Ecto neural progenitor cell (in vitro differentiated cells): ENCODE measurements around the gene TRUB2.

ENCODE experiments used
- DNase-seq: peaks from one replicate; pipeline ENCODE4 v3.0.0-alpha.2; 2018; ENCODE audit warnings: low spot score

The TRUB2 gene

GRCh38 chr9:128271112-128271511, 51.1 kb downstream of the TRUB2 start:
- DNase-seq: no peak

- no peak for DNase-seq
Observed at GRCh38 chr9:128266868-128267590, 55.2 kb downstream of the TRUB2 start.

- no peak for DNase-seq
Observed at GRCh38 chr9:128265348-128265847, 56.8 kb downstream of the TRUB2 start.

GRCh38 chr9:128262687-128263086, 59.6 kb downstream of the TRUB2 start:
- DNase-seq: no peak

GRCh38 chr9:128260340-128260739, 61.9 kb downstream of the TRUB2 start:
- DNase-seq: no peak

- DNase-seq: no peak
Observed at GRCh38 chr9:128259156-128259555, 63.1 kb downstream of the TRUB2 start.

- no peak for DNase-seq
Observed at GRCh38 chr9:128258326-128258725, 63.9 kb downstream of the TRUB2 start.

GRCh38 chr9:128257907-128258306, 64.3 kb downstream of the TRUB2 start:
- no peak for DNase-seq

- no peak for DNase-seq
Observed at GRCh38 chr9:128257086-128257825, 65.0 kb downstream of the TRUB2 start.
